ENCODE results near the gene C19orf67. TPM values are rescaled to one million over a fixed set of nuclear protein-coding genes. Genes with fewer than 3 reads are reported as not detected.

The C19orf67 gene
- total and polyA plus RNA-seq, 2 of the 13 experiments (the other 11 are each of a cell fraction or from before 2014, with no cell fraction given), result 0.11 to 0.32 TPM

DNA sequence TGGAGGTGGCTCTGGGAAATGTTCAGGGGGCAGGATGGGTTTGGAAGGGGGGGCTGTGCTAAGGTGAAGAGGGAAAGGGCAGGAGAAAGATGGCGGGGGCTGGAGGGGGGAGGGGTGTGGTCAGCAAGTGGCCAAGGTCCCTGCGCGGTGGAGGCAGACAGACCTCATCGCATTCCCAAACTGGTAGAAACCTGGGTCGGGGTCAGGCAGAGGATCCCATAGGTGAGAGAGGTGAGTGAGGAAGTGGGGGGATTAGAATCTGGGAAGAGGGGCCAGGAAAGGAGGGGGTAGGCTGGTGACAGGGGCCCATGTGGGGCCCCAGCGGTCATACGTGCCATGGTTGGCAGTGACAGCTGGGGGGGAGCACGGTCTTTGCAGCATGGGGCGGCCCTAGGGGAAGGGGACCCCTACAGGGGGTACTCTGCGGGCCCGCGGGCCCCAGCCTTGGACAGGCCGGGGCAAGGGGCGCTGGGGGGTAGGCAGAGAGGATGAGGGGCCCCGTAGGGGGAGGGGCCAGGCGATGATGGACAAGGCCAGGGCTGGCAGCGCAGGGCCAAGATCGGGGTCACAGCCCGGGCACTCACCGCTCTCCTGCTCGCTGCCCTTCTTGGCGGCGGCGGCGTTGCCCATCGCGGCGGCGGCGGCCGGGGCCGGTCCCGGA is 31.5 kb upstream of the C19orf67 start (continued):
- TF ChIP-seq ZNF235 (CRISPR knock-in tag; IDR thresholded peaks at IDR 0.05; ENCODE audit: borderline replicate concordance), result no peak
- TF ChIP-seq, protein P1, sequence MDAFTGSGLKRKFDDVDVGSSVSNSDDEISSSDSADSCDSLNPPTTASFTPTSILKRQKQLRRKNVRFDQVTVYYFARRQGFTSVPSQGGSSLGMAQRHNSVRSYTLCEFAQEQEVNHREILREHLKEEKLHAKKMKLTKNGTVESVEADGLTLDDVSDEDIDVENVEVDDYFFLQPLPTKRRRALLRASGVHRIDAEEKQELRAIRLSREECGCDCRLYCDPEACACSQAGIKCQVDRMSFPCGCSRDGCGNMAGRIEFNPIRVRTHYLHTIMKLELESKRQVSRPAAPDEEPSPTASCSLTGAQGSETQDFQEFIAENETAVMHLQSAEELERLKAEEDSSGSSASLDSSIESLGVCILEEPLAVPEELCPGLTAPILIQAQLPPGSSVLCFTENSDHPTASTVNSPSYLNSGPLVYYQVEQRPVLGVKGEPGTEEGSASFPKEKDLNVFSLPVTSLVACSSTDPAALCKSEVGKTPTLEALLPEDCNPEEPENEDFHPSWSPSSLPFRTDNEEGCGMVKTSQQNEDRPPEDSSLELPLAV (CRISPR knock-in tag; conservative IDR thresholded peaks at IDR 0.05; ENCODE audit: low read depth), result no peak
- no peak for TF ChIP-seq SPEN (CRISPR knock-in tag; IDR thresholded peaks at IDR 0.05; ENCODE audit: low read depth)
- TF ChIP-seq CAMTA2 (CRISPR knock-in tag; IDR thresholded peaks at IDR 0.05; ENCODE audit: borderline replicate concordance), result no peak
- no peak for TF ChIP-seq ARHGAP35 (CRISPR knock-in tag; IDR thresholded peaks at IDR 0.05; ENCODE audit: borderline replicate concordance)
- TF ChIP-seq TBP (CRISPR knock-in tag; IDR thresholded peaks at IDR 0.05), result no peak
- no peak for TF ChIP-seq ZNF619 (CRISPR knock-in tag; IDR thresholded peaks at IDR 0.05)
- TF ChIP-seq, protein P2, sequence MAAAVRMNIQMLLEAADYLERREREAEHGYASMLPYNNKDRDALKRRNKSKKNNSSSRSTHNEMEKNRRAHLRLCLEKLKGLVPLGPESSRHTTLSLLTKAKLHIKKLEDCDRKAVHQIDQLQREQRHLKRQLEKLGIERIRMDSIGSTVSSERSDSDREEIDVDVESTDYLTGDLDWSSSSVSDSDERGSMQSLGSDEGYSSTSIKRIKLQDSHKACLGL (CRISPR knock-in tag; IDR thresholded peaks at IDR 0.05), result peak; percentile 18; the same call in 1 of the 2 replicates
- TF ChIP-seq ZNF326 (CRISPR knock-in tag; IDR thresholded peaks at IDR 0.05; ENCODE audit: borderline replicate concordance), result no peak
- TF ChIP-seq GTF2F1 (IDR thresholded peaks at IDR 0.05; ENCODE audit: low read length), result no peak
- TF ChIP-seq HNRNPH1 (optimal IDR thresholded peaks at IDR 0.05; ENCODE audit: low read depth, low read length), result no peak
- 0 out of 2 replicates have a peak, but pooled peaks have one; percentile 41 for TF ChIP-seq NFAT5 (CRISPR knock-in tag; IDR thresholded peaks at IDR 0.05)
- TF ChIP-seq HES4 (CRISPR knock-in tag; IDR thresholded peaks at IDR 0.05; ENCODE audit: borderline replicate concordance), result no peak
- 0 out of 2 replicates have a peak, but pooled peaks have one; percentile 9 for TF ChIP-seq ZNF768 (CRISPR knock-in tag; IDR thresholded peaks at IDR 0.05)
- TF ChIP-seq CBFB (CRISPR knock-in tag; IDR thresholded peaks at IDR 0.05), result no peak
- no peak for TF ChIP-seq NFRKB (IDR thresholded peaks at IDR 0.05)
- peak; percentile 31 for TF ChIP-seq ZNF687 (CRISPR knock-in tag; IDR thresholded peaks at IDR 0.05)
- TF ChIP-seq ISX (CRISPR knock-in tag; conservative IDR thresholded peaks at IDR 0.05), result no peak
- no peak for TF ChIP-seq GFI1 (CRISPR knock-in tag; IDR thresholded peaks at IDR 0.05; ENCODE audit: borderline replicate concordance)
